GM21447 (cell line): Measurements from ENCODE around the gene FHIT.
"Not testable (repeated sequence)": the region's sequence is repeated elsewhere in the genome, so short reads cannot be mapped to it uniquely, and the experiment has no call there.

Source experiments
- ATAC-seq: cut with Tn5 transposase; IDR thresholded peaks from one replicate; pipeline ENCODE4 v1.9.1; 2021; ENCODE audit not compliant: unreplicated experiment

Gene FHIT

DNA sequence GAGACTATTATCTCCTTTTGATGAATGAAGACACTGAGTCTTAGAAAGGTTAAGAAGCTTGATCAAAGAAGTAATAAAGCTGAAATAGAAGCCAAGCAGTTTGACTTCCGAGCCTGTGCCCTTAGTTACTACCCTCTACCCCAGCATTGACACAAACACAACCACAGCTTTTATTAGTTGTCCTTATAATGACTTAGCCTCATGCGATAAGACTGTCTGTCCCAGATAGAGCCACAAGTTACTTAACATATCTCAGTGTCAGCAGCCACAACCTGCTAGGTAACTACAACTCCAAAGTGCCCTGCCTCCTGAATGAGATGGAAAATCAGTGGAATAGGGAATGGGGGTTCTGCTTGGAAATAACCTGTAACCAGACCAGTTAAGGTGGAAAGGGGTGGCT is 1419.9 kb downstream of the FHIT start:
- no peak for ATAC-seq

- no peak for ATAC-seq
Observed at GRCh38 chr3:59829527-59829926, 1421.7 kb downstream of the FHIT start.

GRCh38 chr3:59824876-59825275 is 1426.4 kb downstream of the FHIT start:
- ATAC-seq: no peak

GRCh38 chr3:59821274-59821673 is 1430.0 kb downstream of the FHIT start:
- no peak for ATAC-seq

- ATAC-seq: no peak
Observed at GRCh38 chr3:59820352-59820934, 1430.8 kb downstream of the FHIT start.

GRCh38 chr3:59818919-59819300 is 1432.3 kb downstream of the FHIT start:
- ATAC-seq: no peak

DNA sequence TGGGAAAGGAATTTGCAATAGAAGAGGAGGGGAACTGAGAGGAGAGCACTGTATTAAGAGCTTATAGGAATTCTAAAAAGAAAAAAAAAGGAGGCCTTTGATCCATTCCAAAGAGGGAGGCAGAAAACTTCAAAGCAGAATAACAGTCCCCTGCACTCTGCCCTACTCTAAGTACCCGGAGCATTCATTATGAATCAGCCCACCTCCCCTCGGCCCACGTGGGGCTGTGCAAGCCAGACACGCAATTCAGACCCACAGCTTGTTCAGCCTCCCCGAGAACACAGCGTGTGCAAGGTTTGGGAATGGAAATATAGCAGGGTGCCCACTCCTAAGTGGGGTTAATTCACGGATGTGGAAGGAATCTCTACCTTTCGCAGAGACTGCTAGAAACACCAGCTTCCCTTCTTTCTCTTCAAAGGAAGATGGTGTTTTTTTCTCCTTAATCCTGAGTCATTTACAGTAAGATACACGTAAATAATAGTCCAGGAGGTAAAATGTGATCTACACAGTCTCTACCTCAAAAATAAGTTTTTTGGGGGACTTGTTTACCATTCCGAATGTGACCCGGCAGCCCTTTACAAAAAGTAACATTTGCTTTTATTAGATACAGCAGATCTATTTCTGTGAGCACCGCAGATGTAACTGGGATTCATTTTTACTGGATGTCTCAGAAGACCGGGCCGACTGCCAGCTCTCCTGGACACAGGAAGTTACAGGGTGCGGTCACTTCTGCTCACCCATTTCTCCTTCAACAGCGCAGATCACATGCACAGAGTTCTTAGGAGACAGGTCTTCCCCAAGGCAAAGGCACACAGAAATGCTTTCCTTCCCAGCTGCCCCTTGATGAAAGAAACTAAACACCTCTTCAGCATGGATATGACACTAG is 1433.0 kb downstream of the FHIT start:
- no peak for ATAC-seq

GRCh38 chr3:59817511-59817910 is 1433.7 kb downstream of the FHIT start:
- ATAC-seq: no peak

DNA sequence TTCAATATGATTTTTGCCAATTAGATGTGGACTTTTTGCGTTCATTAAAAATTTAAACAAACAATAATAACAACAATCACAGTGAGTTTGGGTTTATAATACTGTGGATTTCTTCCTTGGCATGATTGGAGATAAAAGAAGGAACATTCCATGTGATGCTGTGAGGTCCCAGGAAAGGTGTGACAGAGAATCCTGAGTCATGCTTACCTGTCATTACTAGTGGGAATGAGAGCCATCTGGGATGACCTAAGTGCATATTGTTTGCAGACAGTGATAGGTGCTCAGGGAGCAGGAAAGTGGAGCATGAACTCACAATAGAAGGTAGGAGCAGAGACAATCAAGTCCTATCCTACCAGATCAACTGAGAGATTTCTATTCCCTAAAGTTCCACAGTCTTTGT is 1434.9 kb downstream of the FHIT start:
- ATAC-seq: no peak

DNA sequence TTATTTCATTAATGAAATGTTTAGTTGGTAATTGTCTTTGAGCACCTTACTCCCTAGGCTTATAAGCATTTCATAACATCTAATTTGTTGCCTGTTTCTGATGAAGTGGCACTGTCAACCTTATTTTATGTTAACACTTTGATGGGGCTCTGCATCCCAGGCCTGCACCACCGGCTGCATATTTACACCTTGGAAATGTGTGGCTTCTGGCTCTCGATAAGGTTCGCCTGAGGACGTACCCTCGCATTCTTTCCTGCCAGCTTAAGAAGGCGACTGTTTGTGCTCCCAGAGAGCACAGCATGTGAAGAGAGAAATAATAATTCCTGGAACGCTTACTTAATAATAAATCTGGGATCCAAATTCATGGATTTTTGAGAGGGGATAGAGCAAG is 1438.1 kb downstream of the FHIT start:
- no peak for ATAC-seq

DNA sequence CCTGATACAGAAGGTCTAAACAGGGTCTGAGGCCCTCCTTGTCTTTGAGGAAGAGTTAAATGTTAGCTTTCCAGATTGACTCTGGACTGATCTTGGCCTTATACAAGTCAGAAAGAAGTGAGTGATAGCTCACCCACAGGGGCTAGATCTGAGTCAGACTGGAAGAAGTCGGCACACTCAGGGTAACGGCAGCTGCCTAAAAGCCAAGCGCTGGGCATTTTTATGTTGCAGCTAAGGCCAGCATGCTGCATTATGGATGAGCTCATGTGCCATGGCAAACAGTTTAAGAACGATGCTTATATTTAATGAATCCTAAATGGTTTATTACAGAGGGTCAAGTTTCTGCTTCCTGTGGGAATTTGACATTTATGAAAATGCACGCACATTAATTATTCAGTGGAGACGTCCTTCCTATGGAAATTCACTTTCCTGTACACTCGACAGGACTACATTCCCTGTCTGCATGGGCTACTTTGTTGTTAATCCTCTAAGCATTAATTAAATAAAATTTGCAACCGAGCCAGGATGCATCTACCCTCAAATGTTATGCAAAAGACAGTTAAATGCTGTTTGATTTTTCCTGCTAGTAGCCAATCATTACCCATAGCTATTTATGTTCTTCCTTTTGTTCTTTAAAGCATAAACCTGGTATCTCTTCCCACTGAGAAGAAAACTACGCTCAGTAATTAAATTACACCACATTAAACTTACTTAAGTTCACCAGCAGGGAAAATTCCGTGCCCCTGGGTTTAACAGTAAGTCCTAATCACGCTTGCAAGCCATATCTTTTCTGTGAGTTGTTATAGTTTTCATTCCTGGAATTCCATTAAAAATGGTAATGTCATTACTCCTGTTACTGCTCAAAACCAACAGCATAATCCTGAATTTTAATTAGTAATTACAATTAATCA is 1438.8 kb downstream of the FHIT start:
- no peak for ATAC-seq

DNA sequence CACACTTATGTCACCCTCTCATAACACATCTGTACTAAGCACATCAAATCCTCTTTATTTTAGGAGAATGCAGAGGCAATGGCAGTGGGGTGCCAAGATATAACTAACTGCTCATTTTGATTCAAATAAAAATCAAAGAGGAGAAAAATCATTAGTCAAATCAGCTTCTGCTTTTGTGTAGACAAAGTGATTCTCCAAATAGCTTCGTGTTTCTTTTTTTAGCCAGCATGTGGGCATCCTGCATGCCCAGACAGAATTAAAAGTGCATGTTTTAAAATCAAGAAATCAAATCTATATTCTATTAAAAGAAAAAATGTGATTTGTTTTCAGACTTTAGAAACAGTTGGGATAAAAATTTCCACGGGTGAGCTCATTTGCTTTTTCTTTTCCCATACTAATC is 1440.1 kb downstream of the FHIT start:
- no peak for ATAC-seq

- ATAC-seq: no peak
Observed at GRCh38 chr3:59810606-59811005, 1440.6 kb downstream of the FHIT start.

GRCh38 chr3:59809710-59810444 is 1441.4 kb downstream of the FHIT start:
- no peak for ATAC-seq

DNA sequence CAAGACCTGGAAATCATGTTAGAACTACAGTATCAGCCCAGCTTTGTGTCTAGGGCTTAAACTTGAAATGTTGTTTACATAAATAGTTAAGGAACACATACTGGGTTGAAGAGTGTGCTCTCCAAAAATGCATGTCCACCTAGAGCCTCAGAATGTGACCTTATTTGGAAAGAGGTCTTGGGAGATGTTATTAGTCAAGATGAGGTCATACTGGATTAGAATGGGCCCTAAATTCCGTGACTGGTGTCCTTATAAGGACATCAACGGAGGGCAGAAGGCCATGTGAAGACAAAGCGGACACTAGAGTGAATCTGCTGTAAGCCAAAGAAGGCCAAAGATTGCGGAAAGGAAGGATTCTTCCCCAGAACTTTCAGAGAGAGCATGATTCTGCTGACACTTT is 1442.2 kb downstream of the FHIT start:
- ATAC-seq: no peak

DNA sequence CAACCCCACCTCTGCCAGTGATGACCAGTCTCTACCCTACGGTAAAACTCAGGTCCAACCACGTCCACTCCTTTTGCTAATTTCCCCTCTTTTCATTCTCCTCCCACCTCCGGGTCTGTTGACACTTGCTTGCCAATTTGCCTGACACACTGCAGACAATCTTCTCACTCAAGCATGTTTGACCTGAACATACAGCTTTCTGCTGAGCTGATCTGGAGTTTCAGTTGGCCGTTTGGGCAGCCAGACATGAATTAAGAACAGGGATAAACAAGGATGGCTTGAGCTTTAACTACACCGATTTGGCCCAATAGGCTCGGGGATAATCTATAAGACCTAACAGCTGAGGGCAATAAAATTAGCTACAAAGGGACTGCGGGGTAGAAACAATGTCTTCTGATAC is 1442.8 kb downstream of the FHIT start:
- no peak for ATAC-seq

GRCh38 chr3:59803268-59803667 is 1448.0 kb downstream of the FHIT start:
- no peak for ATAC-seq

DNA sequence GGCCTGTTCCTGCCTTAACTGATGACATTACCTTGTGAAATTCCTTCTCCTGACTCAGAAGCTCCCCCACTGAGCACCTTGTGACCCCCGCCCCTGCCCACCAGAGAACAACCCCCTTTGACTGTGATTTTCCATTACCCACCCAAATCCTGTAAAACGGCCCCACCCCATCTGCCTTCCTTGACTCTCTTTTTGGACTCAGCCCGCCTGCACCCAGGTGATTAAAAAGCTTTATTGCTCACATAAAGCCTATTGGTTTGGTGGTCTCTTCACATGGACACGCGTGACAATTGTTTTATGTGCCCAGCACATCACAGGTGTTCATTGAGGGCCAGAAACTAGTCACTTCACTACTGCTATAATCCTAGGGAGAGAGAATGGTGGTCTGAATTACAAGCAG is 1448.8 kb downstream of the FHIT start:
- ATAC-seq: not testable (repeated sequence)

- ATAC-seq: no peak
Observed at GRCh38 chr3:59802045-59802444, 1449.2 kb downstream of the FHIT start.

- no peak for ATAC-seq
Observed at GRCh38 chr3:59800481-59800880, 1450.8 kb downstream of the FHIT start.
